Left ventricle myocardium superior (tissue), 1 donor: ENCODE measurements around the gene PNMA8C. TPM values are rescaled to one million over a fixed set of nuclear protein-coding genes. Genes with fewer than 3 reads are reported as not detected.

Source experiments
- ATAC-seq: fragments of 200-7000 bp; cut with Tn5 transposase; one replicate; pipeline ENCODE4 v1.9.1; 2020; ENCODE audit warnings: mild to moderate bottlenecking, moderate library complexity
- DNase-seq: peaks from one replicate; pipeline ENCODE4 v3.0.0-alpha.2; 2020
- intact Hi-C: fragments of 100-400 bp; cut with micrococcal nuclease; formaldehyde crosslinking; loops from one replicate; pipeline ENCODE4 v1.11.0; 2022
- long read RNA-seq: library from polyadenylated mRNA; unstranded; transcript quantifications from one replicate; pipeline ENCODE4 v2.0.0, GENCODE V29; 2021
- total RNA-seq: library from RNA; stranded (reverse); fragmentation: NEBNext Ultra II Directional; extraction: Animal tissue kit (Norgen Biotek cat#: 25700); gene quantifications from one replicate; pipeline ENCODE4 v1.2.1, GENCODE V29; 2021
- donor health status: DM: no; HTN: yes; CAD: no; lungs with severe emphysema.

Gene PNMA8C
- total RNA-seq = 0.07 TPM
- long read RNA-seq = 0 reads

GRCh38 chr19:46428239-46429135, at the start of gene PNMA8C:
PNMA8C (minus strand) TSS chr19:46428936; CDS start chr19:46428359, 577 bp downstream.
- ATAC-seq = peak; percentile 73
- DNase-seq = peak; percentile 85
- intact Hi-C loops = no loop called here

DNA sequence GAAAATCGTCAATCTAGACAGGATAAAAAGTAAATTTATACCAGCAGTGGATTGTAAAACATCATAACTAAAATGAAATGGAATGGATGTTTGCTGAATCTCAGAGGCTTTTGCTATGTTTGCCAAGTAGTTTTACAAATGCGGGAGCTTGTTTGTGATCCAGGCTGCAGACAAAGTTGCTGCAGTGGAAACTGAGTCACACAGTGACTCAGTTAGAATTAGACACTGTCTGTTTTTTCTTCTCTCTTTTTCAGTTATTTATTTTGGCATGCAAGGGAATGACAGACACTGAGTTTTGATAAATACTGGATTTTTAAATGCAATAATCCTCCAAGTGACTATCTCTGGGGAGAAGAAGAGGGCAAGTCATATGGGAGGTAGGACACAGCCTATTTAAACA, 47.2 kb upstream of the PNMA8C start:
- ATAC-seq (no peak), DNase-seq (no peak)
- intact Hi-C loops = no loop called here

DNA sequence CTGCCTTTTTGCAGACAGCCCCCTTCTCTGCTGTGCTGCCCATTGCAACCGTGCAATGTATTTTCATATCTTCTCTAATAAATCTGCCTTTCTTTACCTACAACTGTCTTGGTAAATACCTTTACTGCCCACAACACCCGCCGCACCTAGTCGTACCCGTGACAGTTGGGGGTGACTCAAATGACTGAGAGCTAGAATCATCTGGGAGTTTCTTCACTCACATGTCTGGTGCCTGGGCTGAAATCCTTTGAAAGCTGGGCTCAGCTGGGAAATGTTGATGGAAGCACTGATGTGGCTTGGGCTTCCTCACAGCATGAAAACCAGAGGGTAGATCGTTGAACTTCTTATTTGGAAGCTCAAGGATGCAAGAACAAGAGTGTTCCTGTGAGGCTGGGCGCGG, 45.5 kb upstream of the PNMA8C start:
- intact Hi-C loops = no loop called here
- no peak for ATAC-seq
- DNase-seq = no peak

- DNase-seq (no peak), ATAC-seq (no peak)
- intact Hi-C loops = no loop called here
Measured at GRCh38 chr19:46472592-46472991, 43.9 kb upstream of the PNMA8C start.

- DNase-seq (no peak), ATAC-seq (no peak)
- intact Hi-C loops = no loop called here
Measured at GRCh38 chr19:46471811-46472543, 43.2 kb upstream of the PNMA8C start.

DNA sequence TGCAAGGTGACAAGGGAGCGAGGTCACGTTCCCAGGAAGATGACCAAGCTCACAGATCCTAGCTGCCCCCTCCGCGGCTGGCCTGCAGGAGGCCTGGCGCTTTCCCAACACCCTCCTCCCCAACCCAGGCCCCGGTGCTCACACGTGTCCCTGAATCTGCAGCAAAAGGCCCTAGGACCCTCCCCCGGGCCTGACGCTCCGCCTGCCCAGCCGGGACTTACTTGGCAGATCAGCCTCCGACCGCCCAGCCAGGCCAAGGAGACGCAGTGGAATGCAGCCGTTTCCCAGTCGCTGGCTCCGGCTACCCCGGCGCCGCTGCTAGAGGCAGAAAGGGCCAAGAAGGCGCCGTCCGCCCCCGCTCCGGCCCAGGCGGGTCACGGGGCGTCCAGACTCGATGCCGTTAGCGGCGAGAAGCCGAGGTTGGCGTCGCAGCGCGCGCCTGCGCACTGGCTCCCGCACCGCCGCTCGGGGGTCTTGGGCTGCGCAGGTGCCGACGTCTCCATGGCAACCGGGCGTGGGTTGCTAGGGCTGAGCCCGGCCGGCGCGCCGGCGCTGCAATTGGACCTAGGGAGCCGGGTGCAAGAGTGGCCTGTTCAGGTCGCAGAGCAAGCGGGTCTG, 42.5 kb upstream of the PNMA8C start, which contains the start of gene PNMA8A:
TSS of gene PNMA8A (minus strand) at position 448 of the 618 bp plus-strand sequence. CDS start 528 bp downstream, outside the sequence.
- ATAC-seq (peak; percentile 92), DNase-seq (peak; percentile 85)
- intact Hi-C loops = no loop called here

- ATAC-seq (no peak), DNase-seq (no peak)
- intact Hi-C loops = no loop called here
Measured at GRCh38 chr19:46470376-46470775, 41.6 kb upstream of the PNMA8C start.

- DNase-seq = no peak
- intact Hi-C loops = no loop called here
- no peak for ATAC-seq
Measured at GRCh38 chr19:46469541-46470185, 40.9 kb upstream of the PNMA8C start.

- ATAC-seq (peak; percentile 25), DNase-seq (peak; percentile 64)
- intact Hi-C loops = no loop called here
Measured at GRCh38 chr19:46466536-46467196, 37.9 kb upstream of the PNMA8C start.

DNA sequence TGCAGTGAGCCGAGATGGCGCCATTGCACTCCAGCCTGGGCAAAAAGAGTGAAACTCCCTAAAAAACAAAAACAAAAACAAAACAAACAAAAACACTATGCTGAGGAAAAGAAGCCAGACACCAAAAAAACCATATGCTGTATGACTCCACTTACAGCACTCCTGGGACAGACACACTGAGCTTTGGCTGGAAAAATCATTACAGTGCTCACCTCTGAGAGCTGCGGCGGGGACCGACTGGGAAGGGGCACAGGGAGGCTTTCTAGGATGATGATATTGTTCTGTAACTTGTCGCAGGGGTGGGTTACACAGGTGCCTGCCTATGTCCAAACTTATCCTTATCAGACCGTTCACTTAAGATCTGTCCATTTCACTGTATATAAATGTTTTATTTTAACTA, 34.8 kb upstream of the PNMA8C start:
- intact Hi-C loops = no loop called here
- DNase-seq (no peak), ATAC-seq (no peak)

GRCh38 chr19:46461537-46461936, 32.8 kb upstream of the PNMA8C start:
- no peak for ATAC-seq
- intact Hi-C loops = no loop called here

DNA sequence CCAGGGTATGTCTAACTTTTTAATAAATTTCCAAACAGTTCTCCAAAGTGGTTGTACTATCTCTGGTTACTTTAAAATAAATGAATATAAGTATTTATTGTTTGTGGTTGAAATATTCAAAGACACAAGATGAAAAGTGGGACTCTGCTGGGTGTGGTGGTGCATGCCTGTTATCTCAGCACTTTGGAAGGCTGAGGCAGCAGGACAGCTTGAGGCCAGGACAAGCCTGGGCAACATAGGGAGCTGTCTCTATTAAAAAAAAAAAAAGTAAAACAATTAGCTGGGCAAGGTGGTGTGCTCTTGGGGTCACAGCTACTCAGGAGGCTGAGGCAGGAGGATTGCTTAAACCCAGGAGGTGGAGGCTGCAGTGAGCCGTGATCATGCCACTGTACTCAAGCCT, 32.2 kb upstream of the PNMA8C start:
- no peak for ATAC-seq
- intact Hi-C loops = no loop called here
- no peak for DNase-seq

More at GRCh38 chr19:46461537-46461936, 32.8 kb upstream of the PNMA8C start:
- no peak for DNase-seq

GRCh38 chr19:46460055-46460454, 31.3 kb upstream of the PNMA8C start:
- DNase-seq = no peak
- intact Hi-C loops = no loop called here
- ATAC-seq = no peak

- intact Hi-C loops = no loop called here
Measured at GRCh38 chr19:46456930-46457329, 28.2 kb upstream of the PNMA8C start.

DNA sequence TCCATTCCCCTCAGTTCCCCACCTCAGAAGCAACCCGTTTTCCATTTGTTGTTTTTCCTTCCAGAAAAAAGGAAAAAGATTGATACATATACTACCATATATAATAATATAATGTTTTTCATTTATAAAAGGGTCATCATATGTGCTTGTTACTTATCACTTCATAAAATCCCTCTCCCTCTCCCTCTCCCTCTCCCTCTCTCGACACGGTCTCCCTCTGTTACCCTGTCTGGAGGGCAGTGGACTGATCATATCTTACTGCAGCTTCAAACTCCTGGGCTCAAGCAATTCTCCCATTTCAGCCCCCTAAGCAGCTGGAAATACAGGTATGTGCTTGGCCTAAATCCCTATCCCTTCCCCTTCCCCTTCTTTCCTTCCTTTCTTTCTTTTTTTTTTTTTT, 25.5 kb upstream of the PNMA8C start:
- DNase-seq = no peak
- no peak for ATAC-seq
- intact Hi-C loops = no loop called here

More at GRCh38 chr19:46456930-46457329, 28.2 kb upstream of the PNMA8C start:
- no peak for DNase-seq
- ATAC-seq = no peak

GRCh38 chr19:46453661-46454060, 24.9 kb upstream of the PNMA8C start:
- no peak for DNase-seq
- intact Hi-C loops = no loop called here
- no peak for ATAC-seq

DNA sequence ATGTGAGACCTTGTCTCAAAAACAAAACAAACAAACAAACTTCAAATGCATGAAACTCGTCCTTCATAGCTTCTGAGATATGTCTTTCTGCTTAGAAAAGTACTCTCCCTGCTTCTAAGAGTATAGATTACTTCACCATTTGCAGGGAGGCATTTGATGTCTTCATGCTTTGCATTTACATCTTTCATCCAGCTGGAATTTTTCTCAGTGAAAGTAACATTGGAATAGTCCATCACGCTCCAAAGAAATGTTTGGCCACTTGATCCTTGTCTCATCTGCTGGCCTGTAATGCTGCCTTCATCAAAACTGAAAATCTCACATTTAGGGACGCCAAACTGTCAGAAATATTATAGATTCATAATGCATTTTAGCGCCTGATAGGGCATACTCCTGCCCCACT, 23.4 kb upstream of the PNMA8C start:
- ATAC-seq (no peak), DNase-seq (no peak)
- intact Hi-C loops = no loop called here

DNA sequence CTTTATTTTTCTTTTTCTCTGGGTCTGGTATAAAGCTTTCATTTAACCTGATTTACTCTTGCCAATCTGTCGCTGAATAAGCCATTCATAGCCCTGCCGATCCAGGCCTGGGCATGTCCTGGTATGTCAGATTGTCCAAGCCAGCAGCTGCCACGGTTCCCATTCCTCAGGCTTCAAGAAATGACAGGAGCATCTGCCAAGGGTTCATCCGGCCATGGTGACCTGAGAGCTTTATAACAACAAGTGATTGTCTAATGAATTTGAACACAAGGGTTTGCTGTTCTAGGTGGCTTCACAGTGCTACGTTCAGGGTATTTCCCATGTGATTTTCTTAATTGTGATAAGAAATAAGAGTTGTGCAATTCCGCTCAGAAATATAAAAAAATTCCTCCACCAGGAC, 22.6 kb upstream of the PNMA8C start:
- DNase-seq = no peak
- ATAC-seq = peak; percentile 40
- intact Hi-C loops = no loop called here

DNA sequence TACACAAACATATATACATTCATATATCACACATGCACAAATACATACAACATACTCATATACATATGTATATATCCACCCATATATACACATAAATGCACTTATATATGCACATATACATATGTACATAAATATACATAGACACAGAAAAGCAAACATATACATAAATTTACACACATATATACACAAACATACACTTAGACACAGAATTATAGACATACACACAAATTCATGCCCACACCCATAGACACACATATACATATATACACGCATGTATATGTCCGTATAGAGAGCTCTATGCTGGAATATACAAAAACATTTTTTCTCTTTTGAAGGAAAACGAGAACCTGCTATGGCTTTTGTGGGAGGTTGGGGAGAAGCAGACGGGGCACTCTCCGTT, 22.0 kb upstream of the PNMA8C start:
- ATAC-seq (no peak), DNase-seq (no peak)
- intact Hi-C loops = no loop called here
